ENCODE results near the gene TSPAN1. TPM values are rescaled to one million over a fixed set of nuclear protein-coding genes. Genes with fewer than 3 reads are reported as not detected.

The TSPAN1 gene
- total and polyA plus RNA-seq, 10 of the 15 experiments (the other 5 are each of a cell fraction or from before 2014, with no cell fraction given) = 0.08 to 0.29 (median 0.23) TPM; not detected in 5

DNA sequence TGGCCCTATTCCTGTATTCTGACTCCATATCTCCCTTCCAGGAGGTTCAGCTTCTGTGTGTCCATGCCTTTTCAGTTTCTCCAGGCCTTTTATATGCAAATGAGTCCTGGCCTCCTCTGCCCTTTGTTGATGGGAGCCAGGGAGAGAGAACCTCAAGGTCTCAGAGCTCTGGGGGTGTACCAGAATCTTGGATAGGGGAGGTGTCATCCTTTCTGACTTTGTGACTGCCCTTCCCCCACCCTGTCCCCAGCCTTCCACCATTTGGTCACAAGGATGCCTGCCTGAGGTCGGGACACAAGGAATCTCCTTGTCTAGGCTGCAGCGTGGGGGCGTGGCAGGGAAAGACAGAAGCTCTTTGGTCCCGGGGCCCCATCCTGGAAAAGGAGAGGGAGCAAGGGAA is 46.9 kb downstream of the TSPAN1 start:
- no peaks in the 10 kb centered on the region for H3K27me3 ChIP-seq (replicated peaks in 1 of 2; ENCODE audit: control insufficient read depth in 2 of 2, insufficient read depth in 2 of 2, low read length in 1 of 2)
- intact Hi-C loops (cut with micrococcal nuclease; ENCODE audit: unreplicated experiment) = no loop called here
- H3K9ac ChIP-seq (ENCODE audit: control insufficient read depth, insufficient read depth, low read length) = no peak overlapping the region
- SMC1A ChIA-PET (ENCODE audit: uncharacterized antibody, unreplicated experiment) = interaction anchor here (0.6 to 5.9 kb wide), 2 partner anchors 39 to 94 kb away, joined by 5 to 52 read pairs; no protein-coding TSS in a partner anchor
- H3K36me3 ChIP-seq (ENCODE audit: control insufficient read depth in 2 of 2, insufficient read depth in 2 of 2, low read length in 1 of 2) = no peaks in the 10 kb centered on the region
- no peak overlapping the region for H2AFZ ChIP-seq (ENCODE audit: control insufficient read depth, low read depth, low read length)
- 35% methylated on average over 4 of the region's 4 CpGs for WGBS (ENCODE audit: insufficient coverage, insufficient replicate concordance, low lambda C conversion rate, missing lambda C conversion rate)
- H3K4me1 ChIP-seq (ENCODE audit: control insufficient read depth, insufficient read depth, low read length) = no peaks in the 10 kb centered on the region
- no peak for FAIRE-seq
- no peaks in the 10 kb centered on the region for H4K20me1 ChIP-seq (ENCODE audit: control insufficient read depth, insufficient read depth)
- no peak overlapping the region for H3K4me3 ChIP-seq
- H3K79me2 ChIP-seq (ENCODE audit: control insufficient read depth, insufficient read depth, low read length) = no peaks in the 10 kb centered on the region
- CTCF ChIA-PET = interaction anchor here (0.6 to 9.7 kb wide), 5 partner anchors 13 to 186 kb away, joined by 3 to 123 read pairs (median 9); partner anchors contain the start of gene POMGNT1
- RAD21 ChIA-PET (ENCODE audit: unreplicated experiment) = interaction anchor here (0.8 to 5.1 kb wide), 3 partner anchors 10 to 40 kb away, joined by 3 to 63 read pairs (median 4); partner anchors contain the start of gene RAD54L
- no peaks in the 10 kb centered on the region for H3K9me3 ChIP-seq (replicated peaks; ENCODE audit: control insufficient read depth, insufficient read depth, low read length)
- BruUV-seq (replicated peaks) = no TSS peak
- no peak overlapping the region for H3K4me2 ChIP-seq (ENCODE audit: control insufficient read depth, insufficient read depth)
- in situ Hi-C loops (cut with MboI) = no loop called here
- POLR2A ChIA-PET = interaction anchor here (0.5 kb wide), 1 partner anchor 479 kb away, joined by 4 read pairs; no protein-coding TSS in a partner anchor
- no peak for DNase-seq (ENCODE audit: low read depth, low spot score)
- TF ChIP-seq ZBED1 (IDR thresholded peaks at IDR 0.05; ENCODE audit: borderline replicate concordance) (no peak), ETV6 (conservative IDR thresholded peaks at IDR 0.05 in 1 of 2, IDR thresholded peaks at IDR 0.05 in 1 of 2; ENCODE audit: borderline replicate concordance in 1 of 2, low read depth in 1 of 2) (no peak), POLR2AphosphoS5 (IDR thresholded peaks at IDR 0.05; ENCODE audit: low read length) (no peak), LARP7 (IDR thresholded peaks at IDR 0.05) (no peak), IKZF1 (conservative IDR thresholded peaks at IDR 0.05) (no peak), ATF7 (IDR thresholded peaks at IDR 0.05; ENCODE audit: low read depth) (no peak), ZNF384 (IDR thresholded peaks at IDR 0.05; ENCODE audit: borderline replicate concordance, low read depth, low read length) (no peak), SMAD5 (IDR thresholded peaks at IDR 0.05; ENCODE audit: low read depth) (no peak), RB1 (IDR thresholded peaks at IDR 0.05; ENCODE audit: borderline replicate concordance) (no peak), FOXM1 (IDR thresholded peaks at IDR 0.05; ENCODE audit: low read depth, low read length) (no peak), NFIC (IDR thresholded peaks at IDR 0.05; ENCODE audit: low read depth, low read length) (no peak), SMARCA5 (IDR thresholded peaks at IDR 0.05) (no peak), CBFB (IDR thresholded peaks at IDR 0.05; ENCODE audit: low read depth) (no peak), KAT2A (conservative IDR thresholded peaks at IDR 0.05; ENCODE audit: control insufficient read depth, low read depth, low read length) (no peak), SUZ12 (IDR thresholded peaks at IDR 0.05; ENCODE audit: unreplicated experiment) (no peak)
- TF ChIP-seq, protein P1, sequence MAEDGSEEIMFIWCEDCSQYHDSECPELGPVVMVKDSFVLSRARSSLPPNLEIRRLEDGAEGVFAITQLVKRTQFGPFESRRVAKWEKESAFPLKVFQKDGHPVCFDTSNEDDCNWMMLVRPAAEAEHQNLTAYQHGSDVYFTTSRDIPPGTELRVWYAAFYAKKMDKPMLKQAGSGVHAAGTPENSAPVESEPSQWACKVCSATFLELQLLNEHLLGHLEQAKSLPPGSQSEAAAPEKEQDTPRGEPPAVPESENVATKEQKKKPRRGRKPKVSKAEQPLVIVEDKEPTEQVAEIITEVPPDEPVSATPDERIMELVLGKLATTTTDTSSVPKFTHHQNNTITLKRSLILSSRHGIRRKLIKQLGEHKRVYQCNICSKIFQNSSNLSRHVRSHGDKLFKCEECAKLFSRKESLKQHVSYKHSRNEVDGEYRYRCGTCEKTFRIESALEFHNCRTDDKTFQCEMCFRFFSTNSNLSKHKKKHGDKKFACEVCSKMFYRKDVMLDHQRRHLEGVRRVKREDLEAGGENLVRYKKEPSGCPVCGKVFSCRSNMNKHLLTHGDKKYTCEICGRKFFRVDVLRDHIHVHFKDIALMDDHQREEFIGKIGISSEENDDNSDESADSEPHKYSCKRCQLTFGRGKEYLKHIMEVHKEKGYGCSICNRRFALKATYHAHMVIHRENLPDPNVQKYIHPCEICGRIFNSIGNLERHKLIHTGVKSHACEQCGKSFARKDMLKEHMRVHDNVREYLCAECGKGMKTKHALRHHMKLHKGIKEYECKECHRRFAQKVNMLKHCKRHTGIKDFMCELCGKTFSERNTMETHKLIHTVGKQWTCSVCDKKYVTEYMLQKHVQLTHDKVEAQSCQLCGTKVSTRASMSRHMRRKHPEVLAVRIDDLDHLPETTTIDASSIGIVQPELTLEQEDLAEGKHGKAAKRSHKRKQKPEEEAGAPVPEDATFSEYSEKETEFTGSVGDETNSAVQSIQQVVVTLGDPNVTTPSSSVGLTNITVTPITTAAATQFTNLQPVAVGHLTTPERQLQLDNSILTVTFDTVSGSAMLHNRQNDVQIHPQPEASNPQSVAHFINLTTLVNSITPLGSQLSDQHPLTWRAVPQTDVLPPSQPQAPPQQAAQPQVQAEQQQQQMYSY (CRISPR knock-in tag; IDR thresholded peaks at IDR 0.05) = no peak
- TF ChIP-seq, protein P2, sequence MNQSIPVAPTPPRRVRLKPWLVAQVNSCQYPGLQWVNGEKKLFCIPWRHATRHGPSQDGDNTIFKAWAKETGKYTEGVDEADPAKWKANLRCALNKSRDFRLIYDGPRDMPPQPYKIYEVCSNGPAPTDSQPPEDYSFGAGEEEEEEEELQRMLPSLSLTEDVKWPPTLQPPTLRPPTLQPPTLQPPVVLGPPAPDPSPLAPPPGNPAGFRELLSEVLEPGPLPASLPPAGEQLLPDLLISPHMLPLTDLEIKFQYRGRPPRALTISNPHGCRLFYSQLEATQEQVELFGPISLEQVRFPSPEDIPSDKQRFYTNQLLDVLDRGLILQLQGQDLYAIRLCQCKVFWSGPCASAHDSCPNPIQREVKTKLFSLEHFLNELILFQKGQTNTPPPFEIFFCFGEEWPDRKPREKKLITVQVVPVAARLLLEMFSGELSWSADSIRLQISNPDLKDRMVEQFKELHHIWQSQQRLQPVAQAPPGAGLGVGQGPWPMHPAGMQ (IDR thresholded peaks at IDR 0.05; ENCODE audit: borderline replicate concordance) = no peak
- H3K27ac ChIP-seq (ENCODE audit: control insufficient read depth, insufficient read depth) = no peak overlapping the region
- no peak for ATAC-seq
